ENCODE measurements around the gene DDIT4. TPM values are rescaled to one million over a fixed set of nuclear protein-coding genes. Genes with fewer than 3 reads are reported as not detected.

The DDIT4 gene
- total and polyA plus RNA-seq, 9 of the 15 experiments (the other 6 are each of a cell fraction or from before 2014, with no cell fraction given) = 8.2 to 675 (median 159) TPM

- no peak for TF ChIP-seq ZNF740 (CRISPR knock-in tag; IDR thresholded peaks at IDR 0.05)
- TF ChIP-seq ZNF740 (tag; IDR thresholded peaks at IDR 0.05) = peak in 1 of 2 experiments; percentile 52; a peak in 1 of 4 replicates
- no peak for TF ChIP-seq RBM17 (IDR thresholded peaks at IDR 0.05; ENCODE audit: borderline replicate concordance, low read depth, low read length)
- TF ChIP-seq TEAD4 (IDR thresholded peaks at IDR 0.05; ENCODE audit: low read length) = peak; percentile 62
- no peak for TF ChIP-seq TEAD4 (CRISPR knock-in tag; IDR thresholded peaks at IDR 0.05; ENCODE audit: borderline replicate concordance)
- no peak for TF ChIP-seq KHSRP (IDR thresholded peaks at IDR 0.05)
- TF ChIP-seq ATF7 (IDR thresholded peaks at IDR 0.05) = peak; percentile 63
- TF ChIP-seq ELF4 (CRISPR knock-in tag; IDR thresholded peaks at IDR 0.05) = peak; percentile 33; the same call in 1 of the 2 replicates
- TF ChIP-seq BHLHE40 (IDR thresholded peaks at IDR 0.05; ENCODE audit: low read length) = peak; percentile 21; the same call in 1 of the 2 replicates
- TF ChIP-seq NFE2L1 (tag; IDR thresholded peaks at IDR 0.05; ENCODE audit: borderline replicate concordance, low read depth) = no peak
- TF ChIP-seq BCOR (IDR thresholded peaks at IDR 0.05) = no peak; the same call in 1 of the 2 replicates
- TF ChIP-seq TSC22D4 (tag; IDR thresholded peaks at IDR 0.05) = no peak
- TF ChIP-seq RBM39 (optimal IDR thresholded peaks at IDR 0.05; ENCODE audit: low read depth, low read length) = no peak
- no peak for TF ChIP-seq ZNF445 (CRISPR knock-in tag; IDR thresholded peaks at IDR 0.05; ENCODE audit: low read depth)
- TF ChIP-seq RUNX1 (IDR thresholded peaks at IDR 0.05; ENCODE audit: low read depth) = 0 out of 2 replicates have a peak, but pooled peaks have one; percentile 27
- no peak for TF ChIP-seq SP2 (IDR thresholded peaks at IDR 0.05; ENCODE audit: extremely low read depth, low read depth, low read length, poor library complexity, severe bottlenecking)
- TF ChIP-seq CHD2 (IDR thresholded peaks at IDR 0.05; ENCODE audit: low read depth, low read length) = peak; percentile 53; the same call in 1 of the 2 replicates
- peak; percentile 61 for TF ChIP-seq GMEB1 (CRISPR knock-in tag; IDR thresholded peaks at IDR 0.05)
- peak; percentile 94 for TF ChIP-seq HMGN3 (IDR thresholded peaks at IDR 0.05; ENCODE audit: borderline replicate concordance, extremely low read depth, insufficient read length, low read depth, low read length)
- TF ChIP-seq HEY1 (CRISPR knock-in tag; IDR thresholded peaks at IDR 0.05; ENCODE audit: borderline replicate concordance) = no peak
- TF ChIP-seq ZFP30 (CRISPR knock-in tag; IDR thresholded peaks at IDR 0.05; ENCODE audit: borderline replicate concordance) = no peak
- TF ChIP-seq RHOXF2B (CRISPR knock-in tag; conservative IDR thresholded peaks at IDR 0.05) = 0 out of 2 replicates have a peak, but pooled peaks have one; percentile 6
- peak; percentile 56 for TF ChIP-seq ETV1 (tag; conservative IDR thresholded peaks at IDR 0.05; ENCODE audit: low read depth)
- no peak for TF ChIP-seq GTF2B (IDR thresholded peaks at IDR 0.05; ENCODE audit: extremely low read depth, insufficient read length)
- TF ChIP-seq ZNF668 (CRISPR knock-in tag; IDR thresholded peaks at IDR 0.05) = peak; percentile 72
- TF ChIP-seq DMBX1 (CRISPR knock-in tag; IDR thresholded peaks at IDR 0.05; ENCODE audit: borderline replicate concordance) = peak; percentile 92
- 0 out of 2 replicates have a peak, but pooled peaks have one; percentile 56 for TF ChIP-seq ZFPM2 (CRISPR knock-in tag; IDR thresholded peaks at IDR 0.05)
- TF ChIP-seq MCM7 (IDR thresholded peaks at IDR 0.05) = no peak
Measured at GRCh38 chr10:72260239-72260975, 13.3 kb upstream of the DDIT4 start (continued).
